T-helper 2 cell treated with Interferon-gamma antibody and Interleukin-4, amounts not matched to agents 100 ng/mL and 5 ng/mL, for 36 hours (primary cell): ENCODE data around the gene KHSRP. TPM values are rescaled to one million over a fixed set of nuclear protein-coding genes. Genes with fewer than 3 reads are reported as not detected.
"Not testable (repeated sequence)": the region's sequence is repeated elsewhere in the genome, so short reads cannot be mapped to it uniquely, and the experiment has no call there.

Experiments
- intact Hi-C: fragments of 100-400 bp; cut with micrococcal nuclease; formaldehyde crosslinking; loops from one replicate; pipeline ENCODE4 v1.15.1; 2023
- total RNA-seq: library from RNA; stranded (reverse); gene quantifications from 2 replicates; pipeline ENCODE4 v1.2.3, GENCODE V29; 2022

Gene KHSRP
- total RNA-seq, 1 donor from 2014 or later = 324 TPM

DNA sequence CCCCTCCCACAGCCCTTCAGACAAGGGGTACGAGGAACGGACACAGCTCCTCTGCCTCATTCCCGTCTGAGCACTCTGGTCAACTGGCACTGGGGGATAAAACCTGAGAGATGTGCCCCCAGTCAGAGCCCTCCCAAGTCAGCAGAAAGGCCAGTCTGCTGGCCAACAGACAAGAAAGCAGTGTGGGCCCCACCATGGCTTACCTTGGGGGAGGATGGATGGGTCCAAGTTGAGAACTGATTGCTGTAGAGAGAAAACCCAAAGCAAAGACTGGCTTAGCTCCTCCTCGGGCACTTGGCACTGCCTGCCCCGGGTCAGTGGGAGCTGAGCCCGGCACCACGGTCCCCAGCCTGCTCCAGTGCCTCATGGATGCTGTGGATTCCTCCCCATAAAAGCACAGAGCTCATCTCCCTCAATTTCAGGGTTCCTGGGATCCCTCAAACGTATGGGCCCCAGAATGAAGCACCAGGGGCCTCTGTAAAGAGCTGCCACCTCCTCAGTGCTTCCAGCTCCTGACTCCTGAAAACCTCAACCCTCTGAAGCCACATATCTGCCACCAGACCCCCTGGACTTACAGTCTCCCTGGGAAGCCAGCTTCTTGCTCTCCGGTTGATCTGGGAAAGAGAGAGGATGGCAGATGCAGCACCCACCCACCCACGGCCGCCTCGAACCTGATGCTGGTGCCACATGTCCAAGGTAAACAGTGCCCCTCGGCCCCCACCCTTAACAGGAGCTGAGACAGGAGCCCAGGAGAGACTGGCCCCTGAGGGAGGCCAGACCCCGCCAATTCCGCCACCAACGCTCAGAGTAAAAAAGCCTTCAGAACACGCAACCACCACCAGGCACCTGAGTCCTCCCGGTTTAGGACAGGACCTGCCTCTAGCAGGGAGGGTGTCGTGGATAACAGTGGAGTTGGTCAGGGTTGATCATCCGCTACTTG lies 3.3 kb downstream of the KHSRP start:
- intact Hi-C loops = loop anchor here (10.0 kb wide), 1 partner anchor 83 kb away; the partner anchor contains the start of gene TUBB4A

DNA sequence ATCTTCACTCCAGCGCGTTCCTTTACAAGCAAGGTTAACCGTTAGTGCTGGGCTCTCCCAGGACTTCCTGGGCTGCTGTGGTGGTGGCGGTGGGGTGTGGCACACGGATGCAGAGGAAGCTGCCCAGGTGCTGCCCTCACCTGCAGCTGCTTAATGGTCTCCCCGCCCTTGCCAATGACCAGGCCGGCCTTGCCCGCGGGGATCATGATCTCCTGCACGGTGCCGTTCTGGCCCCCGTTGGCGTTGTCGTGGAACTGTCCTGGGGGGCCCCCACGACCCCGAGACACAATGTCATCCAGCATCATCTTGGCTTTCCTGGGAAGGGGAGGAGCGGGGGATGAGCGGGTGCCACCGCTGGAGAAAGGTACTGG lies 6.1 kb downstream of the KHSRP start:
- intact Hi-C loops = no loop called here

DNA sequence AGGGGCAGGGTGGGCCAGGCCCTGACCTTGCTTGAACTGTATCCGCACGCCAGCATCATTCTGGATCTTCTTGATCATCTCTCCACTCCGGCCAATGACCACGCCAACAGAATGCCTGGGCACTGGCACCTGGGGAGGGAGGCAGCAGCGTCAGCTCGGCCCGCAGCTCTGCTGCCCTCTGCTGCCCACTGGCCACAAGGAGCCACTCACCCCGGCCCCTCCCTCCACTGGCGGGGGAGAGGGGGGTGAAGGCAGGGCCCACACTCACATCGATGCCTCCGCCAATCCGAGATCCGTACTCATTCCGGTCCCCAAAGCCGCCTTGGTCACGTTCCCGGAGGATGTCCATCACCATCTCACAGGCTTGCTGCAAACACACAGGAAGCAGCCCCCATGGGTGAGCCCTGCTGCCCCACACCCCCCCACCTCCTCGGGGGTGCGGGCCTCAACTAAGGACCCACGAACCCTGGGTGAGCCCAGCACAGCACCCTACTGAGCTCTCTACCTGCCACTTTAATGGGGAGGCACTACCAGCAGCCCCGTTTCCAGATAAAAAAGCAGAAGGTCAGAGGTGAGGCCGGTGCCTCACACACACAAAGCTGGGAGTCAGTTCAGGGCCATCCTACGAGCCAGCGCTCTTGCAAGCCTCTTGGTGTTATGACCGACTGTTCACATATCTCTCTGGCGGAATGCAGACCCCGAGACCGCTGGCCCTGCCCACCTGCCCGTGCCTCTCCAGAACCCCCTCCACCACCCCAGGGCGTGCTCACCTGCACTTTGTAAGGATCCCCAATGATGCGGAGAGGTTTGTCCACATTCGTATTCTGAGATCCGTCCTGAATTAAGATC lies 6.7 kb downstream of the KHSRP start:
- intact Hi-C loops = no loop called here

DNA sequence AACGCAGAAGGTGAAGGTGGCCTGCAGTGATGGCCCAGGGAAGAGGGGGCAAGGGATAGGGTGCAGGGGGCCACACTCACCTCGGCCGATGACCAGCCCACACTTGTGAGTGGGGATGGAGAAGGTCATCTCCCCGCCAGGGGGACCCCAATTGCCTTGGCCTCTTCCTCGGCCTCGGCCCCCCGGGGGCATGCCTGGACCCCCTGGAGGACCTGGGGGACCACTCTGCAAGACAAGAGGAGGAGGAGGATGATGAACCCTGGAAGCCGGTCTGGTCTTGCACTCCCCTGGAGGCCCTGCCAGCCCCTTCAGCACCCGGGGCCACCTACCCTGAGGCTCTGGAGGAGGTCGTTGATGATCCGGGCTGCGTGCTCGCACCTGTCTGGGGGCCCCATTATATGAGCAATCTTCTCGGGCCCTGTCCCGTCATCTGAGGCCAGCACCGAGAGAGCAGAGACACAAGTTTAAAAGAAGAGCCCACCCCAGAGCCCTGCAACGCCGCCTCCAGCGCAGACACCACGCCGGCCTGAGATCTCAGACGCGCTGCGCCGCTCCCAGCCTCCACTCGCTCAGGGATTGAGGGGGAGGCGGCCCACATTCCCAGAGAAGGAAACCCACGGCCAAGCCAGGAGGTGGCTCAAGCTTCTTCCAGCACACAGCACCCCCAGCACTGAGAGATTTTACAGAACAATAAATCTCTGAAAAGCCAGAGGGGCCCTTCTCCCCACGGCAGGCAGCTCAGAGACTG lies 7.8 kb downstream of the KHSRP start:
- intact Hi-C loops = no loop called here

DNA sequence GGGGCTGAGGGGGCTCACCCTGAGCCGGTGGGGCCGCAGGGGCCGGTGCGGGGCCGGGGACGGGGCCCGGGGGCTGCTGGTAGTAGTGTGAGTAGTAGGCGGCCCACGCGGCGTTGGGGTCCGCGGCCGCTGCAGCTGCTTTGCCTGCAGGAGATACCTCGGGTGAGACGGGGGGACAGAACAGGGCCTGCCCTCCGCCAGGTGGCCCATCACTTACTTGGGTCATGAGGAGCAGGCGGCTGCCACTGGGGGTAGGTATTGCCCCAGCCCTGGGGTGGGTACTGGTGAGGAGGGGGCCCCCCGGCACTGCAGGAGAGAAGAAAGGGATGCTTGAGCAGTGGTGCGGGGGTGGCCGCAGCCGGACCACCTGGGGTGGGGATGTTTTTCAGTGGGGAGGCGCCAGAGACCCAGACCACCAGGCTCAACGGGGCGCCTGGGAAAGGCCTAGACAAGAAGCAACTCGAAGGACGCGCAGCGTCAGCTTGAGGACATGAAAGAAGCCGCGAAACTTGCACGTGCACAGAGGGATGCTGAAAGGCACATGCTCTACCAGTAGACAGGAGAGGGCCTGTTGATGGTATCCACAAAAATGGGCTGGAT lies 8.9 kb downstream of the KHSRP start:
- intact Hi-C loops = no loop called here

DNA sequence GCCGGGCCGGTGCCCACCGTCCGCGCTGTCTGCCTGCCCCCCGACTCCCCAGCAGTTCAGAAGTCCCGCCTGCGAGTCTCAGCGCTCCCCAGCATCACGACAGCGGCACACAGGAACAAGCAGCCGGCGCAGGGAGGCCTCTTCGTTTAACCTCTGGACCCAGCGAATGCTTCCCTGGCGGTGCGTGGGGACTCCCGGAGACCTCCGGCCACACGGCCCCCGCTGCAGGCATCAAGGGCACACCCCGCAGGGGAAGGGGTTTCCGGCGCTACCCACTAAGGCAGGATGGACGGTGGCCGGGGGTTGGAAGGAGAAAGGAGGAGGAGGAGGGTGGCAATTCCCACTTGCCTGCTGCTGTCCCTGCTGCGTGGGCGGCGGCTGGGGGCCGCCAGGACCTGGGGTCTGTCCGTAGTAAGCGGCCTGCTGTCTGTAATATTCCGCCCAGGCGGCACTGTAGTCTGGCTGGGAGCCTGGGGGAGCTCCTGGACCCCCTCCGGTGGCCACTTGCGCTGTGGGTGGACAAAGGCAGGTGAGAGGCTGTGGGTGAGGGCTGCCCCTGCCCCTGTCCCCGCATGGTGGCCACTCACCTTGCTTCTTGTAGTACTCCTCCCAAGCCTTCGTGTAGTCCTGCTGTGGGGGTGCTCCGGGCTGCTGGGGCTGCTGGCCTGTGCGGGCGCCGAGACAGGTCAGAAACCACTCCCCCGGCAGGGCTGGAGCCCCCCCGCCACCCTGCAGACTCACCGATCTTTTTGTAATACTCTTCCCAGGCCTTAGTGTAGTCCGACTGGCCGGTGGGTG lies 9.6 kb downstream of the KHSRP start:
- intact Hi-C loops = no loop called here

DNA sequence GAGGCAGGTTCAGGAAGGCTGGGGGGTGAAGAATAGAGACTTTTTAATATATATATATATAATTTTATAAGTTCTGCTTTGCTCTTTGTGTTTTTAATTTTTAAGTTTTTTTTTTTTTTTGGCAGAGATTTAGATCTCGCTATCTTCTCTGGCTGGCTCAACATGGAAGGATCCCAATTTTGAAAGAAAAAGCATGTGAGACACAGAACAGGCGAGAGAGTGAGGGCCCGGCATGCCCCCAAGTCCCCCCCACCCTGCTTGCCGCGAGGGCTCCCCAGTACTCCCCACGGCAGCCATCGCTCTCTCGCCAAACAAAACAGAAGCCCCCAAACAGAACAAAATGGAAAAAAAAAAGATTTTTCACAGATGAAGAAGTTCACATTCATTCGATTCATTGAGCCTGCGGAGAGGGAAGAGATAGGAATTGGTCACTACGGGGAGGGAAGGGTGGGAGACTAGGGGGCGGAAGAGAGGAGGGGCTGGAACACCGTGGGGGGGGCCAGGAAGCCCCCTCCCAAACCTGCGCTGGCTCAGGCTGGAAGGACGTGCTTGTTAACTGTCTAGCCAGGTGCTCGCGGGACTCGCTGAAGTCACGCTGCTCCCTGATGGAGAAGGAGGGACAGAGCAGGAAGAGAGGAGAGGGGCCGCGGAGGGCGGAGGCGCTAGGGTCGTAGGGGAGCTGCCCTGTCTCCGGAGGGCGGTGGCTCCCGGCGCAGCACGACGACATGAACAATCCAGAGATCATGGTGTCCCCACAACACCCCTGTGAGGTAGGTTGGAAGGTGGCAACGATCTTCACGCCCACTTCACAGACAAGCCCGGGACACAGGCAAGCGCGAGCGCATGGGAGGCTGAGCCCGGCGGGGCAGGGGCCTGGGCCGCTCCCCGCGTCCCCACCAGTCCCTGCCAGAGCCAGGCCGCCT lies 10.6 kb downstream of the KHSRP start:
- intact Hi-C loops = no loop called here

DNA sequence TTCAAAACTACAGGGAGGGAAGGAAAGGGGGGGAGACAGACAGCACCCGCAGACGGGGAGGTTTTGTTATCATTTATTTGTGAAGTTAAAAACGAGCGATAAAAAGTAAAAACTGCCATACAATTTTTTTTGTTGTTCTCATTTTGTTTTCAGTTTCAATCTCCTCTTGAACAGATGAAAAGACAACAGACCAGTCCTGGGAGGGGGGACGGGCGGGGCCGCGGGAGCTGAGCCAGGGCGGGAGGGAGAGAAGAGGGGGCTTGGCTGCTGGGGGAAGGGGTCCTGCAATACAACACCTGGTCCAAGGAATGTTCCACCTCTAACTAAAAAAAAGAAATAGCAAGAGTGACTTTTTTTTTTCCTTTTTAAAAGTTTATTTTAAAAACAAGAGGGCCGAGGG lies 11.3 kb downstream of the KHSRP start:
- intact Hi-C loops = no loop called here

DNA sequence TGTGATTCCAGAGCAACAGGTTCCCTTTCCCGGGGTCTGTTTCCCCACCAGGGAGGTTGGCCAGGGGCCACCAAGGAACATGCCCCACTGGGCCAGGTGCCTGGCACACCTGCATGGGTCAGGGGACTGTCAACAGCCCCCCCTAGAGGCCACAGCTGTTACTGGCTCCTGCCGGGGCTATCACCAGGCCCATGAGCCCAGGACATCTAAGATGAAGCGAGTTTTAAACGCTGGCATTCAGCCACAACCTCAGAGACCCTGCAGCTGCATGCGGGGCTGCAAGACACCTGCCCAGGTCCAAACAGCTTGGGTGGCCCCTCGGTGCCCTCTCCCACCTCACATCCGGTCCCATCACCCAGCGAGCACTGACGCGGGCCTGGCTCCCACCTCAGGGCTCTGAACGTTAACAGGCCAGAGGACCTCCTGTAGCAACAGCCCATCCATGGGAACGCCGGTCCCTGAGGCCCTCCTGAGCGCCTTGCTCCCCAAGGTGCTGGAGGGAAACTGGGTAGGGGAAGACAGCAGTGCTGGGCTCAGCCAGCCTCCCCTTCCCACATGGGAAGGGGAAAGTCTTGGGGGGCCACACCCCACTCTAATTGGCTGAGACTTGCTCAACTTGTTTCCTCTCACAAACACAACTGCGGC lies 12.0 kb downstream of the KHSRP start:
- intact Hi-C loops = no loop called here

DNA sequence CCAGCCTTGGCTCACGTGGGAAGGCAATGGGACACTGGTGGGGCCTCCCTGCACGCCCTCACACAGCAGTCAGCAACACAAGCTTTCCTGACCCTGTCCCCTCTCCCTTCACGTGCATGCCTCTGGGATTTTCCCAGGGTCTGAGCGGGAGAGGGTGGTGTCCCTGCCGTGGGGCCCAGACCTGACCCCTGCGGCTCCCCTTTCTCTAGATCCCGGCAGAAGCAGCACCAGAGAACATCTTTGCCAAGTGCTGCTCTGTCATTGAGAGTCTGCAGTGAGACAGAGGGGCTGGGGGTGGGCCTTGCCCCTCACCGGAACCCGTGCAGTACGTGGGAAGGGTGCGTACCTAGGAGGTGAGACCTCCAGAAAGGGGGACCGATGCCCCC lies 12.6 kb downstream of the KHSRP start:
- intact Hi-C loops = no loop called here

DNA sequence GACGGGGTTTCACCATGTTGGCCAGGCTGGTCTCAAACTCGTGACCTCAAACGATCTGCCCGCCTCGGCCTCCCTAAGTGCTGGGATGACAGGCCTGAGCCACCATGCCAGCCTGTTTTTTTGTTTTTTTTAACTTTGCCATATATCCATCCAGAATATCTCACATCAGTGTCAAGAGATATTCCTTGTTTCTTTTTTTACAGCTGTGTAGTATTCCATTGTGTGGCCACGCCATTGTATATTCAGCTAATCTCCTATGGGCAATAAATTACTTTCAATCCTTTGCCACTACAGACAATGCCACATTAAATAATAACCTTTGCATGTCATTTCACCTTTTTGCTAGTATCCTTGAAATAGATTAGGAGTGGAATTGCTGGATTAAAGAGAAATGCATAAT lies 15.3 kb downstream of the KHSRP start:
- intact Hi-C loops = no loop called here

DNA sequence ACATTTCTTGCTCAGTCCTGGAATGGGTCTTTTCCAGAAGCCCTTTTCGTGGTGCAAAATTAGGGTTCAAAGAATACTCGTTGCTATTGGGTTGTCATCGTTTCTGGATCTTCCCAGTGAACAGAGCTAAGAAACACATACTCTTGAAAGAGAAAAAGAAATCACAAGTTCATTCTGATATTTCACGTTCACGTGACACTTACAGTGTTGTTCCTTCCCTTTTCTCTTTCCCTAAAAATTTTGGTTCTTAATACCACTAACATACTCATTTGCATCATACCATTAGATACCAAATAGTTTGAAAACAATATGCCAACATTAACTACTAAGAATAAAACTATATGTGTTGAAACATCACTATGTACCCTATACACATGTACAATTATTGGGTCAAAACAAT lies 18.2 kb downstream of the KHSRP start:
- intact Hi-C loops = no loop called here

DNA sequence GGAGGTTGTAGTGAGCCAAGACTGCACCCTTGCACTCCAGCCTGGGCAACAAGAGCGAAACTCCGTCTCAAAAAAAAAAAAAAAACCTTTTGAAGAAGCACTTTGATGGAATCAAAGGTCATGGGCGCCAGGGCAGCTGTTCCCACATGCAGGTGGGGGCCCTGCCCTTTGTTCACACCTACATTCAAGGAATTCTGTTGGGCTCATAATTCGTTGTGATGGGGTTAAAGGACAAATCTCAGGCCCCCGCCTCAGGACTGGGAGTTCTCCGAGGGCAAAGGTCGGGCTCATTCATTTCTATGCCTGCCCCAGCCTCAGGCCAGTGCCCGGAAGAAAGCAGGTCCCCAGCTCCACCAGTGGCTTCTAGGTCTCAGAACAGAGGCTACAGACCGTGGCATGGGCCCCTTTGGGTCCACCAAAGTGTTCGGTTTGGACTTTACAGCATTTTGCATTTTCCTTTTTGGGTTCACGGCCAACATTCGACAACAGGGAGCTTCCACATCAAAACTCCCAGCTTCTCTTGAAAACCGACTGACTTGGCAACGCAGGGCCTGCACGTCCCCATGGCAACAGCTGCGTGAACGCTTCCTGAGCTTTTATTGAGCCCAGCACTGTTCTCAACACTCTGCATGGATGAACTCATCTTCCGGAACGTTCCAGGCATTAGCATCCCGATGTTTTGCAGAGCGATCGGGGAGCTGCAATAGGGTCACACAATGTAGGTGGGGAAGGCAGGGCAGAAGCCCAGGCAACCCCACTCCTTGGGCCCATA lies 21.6 kb downstream of the KHSRP start:
- intact Hi-C loops = no loop called here

DNA sequence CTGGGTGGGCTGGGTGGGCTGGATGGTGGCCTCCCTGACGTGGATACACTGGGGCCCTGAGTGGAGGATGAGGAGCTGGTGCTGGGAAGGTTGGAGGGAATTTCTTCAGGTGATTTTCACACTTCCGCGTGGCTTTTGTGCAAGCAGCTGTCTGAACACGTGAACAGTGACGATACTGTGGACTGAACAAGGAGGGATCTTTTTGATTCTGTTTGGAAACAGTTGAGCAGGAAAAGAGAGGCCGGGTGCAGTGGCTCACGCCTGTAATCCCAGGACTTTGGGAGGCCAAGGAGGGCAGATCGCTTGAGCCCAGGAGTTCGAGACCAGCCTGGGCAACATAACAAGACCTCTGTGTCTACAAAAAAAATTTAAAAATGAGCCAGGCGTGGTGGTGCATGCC lies 22.6 kb downstream of the KHSRP start:
- intact Hi-C loops = no loop called here

DNA sequence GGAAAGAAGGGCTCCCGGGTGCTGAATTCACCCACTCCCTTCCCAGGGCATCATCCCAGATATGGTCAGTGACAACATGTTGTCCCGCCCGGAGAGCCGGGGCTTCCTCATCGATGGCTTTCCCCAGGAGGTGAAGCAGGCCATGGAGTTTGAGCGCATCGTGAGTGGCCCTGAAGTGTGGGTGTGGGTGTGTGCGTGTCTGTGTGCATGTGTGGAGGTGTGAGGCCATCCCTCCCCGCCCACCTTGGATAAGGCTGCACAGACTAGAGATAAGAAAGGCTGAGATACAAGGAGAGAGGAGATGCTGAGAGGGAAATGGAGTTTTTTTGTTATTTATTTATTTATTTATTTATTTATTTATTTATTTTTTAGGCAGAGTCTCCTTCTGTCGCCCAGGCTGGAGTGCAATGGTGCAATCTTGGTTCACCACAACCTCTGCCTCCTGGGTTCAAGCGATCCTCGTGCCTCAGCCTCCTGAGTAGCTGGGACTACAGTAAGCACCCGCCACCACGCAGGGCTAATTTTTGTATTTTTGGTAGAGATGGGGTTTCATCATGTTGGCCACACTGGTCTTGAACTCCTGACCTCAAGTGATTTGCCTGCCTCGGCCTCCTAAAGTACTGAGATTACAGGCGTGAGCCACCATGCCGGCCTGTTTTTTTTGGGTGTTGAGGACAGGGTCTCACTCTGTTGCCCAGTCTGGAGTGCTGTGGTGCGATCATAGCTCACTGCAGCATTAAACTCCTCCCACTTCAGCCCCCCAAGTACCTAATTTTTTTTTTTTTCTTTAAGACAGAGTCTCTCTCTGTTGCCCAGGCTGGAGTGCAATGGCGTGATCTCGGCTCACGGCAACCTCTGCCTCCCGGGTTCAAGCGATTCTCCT lies 24.3 kb downstream of the KHSRP start:
- intact Hi-C loops = not testable (repeated sequence)

DNA sequence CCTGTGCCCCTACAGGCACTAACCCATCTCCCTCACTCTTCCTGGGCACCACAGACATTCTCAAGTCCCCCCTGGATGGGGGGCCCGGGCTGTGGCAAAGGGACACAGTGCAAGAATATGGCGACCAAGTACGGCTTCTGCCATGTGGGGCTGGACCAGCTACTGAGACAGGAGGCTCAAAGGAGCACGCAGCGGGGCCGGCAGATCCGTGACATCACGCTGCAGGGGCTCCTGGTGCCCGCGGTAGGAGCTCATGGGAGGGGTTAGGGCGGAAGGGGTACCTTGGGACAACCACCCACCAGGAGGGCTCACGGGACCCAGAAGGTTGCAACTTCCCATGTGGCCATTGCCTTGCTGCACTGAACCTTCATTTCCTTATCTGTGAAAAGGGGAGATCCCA lies 28.3 kb downstream of the KHSRP start:
- intact Hi-C loops = no loop called here

DNA sequence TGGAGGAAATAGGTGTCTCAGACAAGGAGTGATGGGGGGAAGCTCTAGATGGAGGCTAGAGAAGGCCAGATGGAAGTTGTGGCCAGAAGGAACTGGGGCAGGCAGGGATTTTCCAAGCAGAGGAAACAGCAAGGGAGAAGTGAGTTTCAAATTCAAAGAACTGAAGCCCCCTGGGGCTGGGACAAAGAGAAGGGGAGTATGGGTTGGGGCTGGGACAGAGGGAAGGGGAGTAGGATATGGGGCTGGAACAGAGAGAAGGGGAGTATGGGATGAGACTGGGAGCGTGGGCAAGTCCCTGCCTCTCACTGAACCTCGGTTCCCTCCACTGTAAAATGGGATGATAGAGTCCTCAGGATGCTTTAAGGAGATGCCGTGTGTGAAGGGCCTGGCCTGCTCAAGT lies 29.8 kb downstream of the KHSRP start:
- intact Hi-C loops = no loop called here
